NT2/D1 (cell line): ENCODE measurements around the gene DYNLT2B.
A peak's percentile ranks its signal among the peaks of the same experiment; 100 is the strongest.

Experiments used
- DNase-seq: peaks from one replicate; pipeline ENCODE4 v3.0.0-alpha.2; 2011; ENCODE audit warnings: low read depth, low spot score
- H3K27me3 ChIP-seq: 2 replicates; pipeline ENCODE4 v1.6.0; 2011; ENCODE audit warnings: mild to moderate bottlenecking; ENCODE audit not compliant: insufficient read length, insufficient read depth
- H3K36me3 ChIP-seq: 2 replicates; pipeline ENCODE4 v1.6.1; 2011; ENCODE audit warnings: mild to moderate bottlenecking, low read length, mixed read lengths; ENCODE audit not compliant: insufficient read depth, insufficient read length
- H3K4me1 ChIP-seq: 2 replicates; pipeline ENCODE4 v1.5.1; 2011; ENCODE audit not compliant: insufficient read depth, insufficient read length
- H3K4me3 ChIP-seq: 2 replicates; pipeline ENCODE4 v1.5.1; 2011; ENCODE audit warnings: low read depth; ENCODE audit not compliant: insufficient read length
- H3K9ac ChIP-seq: 2 replicates; pipeline ENCODE4 v1.6.0; 2011; ENCODE audit warnings: low read depth; ENCODE audit not compliant: insufficient read length
- H3K9me3 ChIP-seq: 2 replicates; pipeline ENCODE4 v1.5.1; 2011; ENCODE audit warnings: mild to moderate bottlenecking, low read length; ENCODE audit not compliant: insufficient read depth
- SUZ12 ChIP-seq: IDR thresholded peaks from 2 replicates; pipeline ENCODE4 v1.6.1; 2011; ENCODE audit not compliant: insufficient read length, insufficient read depth; ENCODE audit errors: extremely low read depth
- YY1 ChIP-seq: IDR thresholded peaks from 2 replicates; pipeline ENCODE4 v1.6.1; 2011; ENCODE audit not compliant: insufficient read length, insufficient read depth
- ZNF274 ChIP-seq: IDR thresholded peaks from 2 replicates; pipeline ENCODE4 v1.6.1; 2011; ENCODE audit warnings: mild to moderate bottlenecking, low read depth, low read length

The DYNLT2B gene

GRCh38 chr3:196287090-196287439 lies 31.0 kb downstream of the DYNLT2B start:
- no peak for DNase-seq
- H3K27me3 ChIP-seq: no peaks in the 10 kb centered on the region

DNA sequence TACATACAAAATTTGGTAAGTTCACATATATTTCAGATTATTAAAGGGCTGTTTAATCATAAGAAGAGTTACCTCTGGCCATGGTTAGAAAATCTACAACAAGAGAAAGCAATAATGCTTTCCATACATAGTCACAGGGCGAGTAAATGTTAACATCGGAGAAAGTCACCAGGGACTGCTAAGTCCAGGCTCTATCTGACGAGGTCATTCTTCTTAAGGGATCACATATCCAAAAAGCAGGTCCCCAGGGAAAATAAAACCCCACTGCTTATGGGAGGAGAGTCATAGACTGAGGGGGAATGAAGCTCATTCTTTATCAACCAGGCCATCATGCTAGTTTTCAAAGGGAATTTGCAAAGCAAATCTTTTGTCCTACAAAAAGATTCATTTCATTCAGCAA lies 33.6 kb downstream of the DYNLT2B start:
- H3K36me3 ChIP-seq: no peaks in the 10 kb centered on the region
- no peak overlapping the region for H3K9ac ChIP-seq
- H3K9me3 ChIP-seq: no peaks in the 10 kb centered on the region
- H3K27me3 ChIP-seq: no peaks in the 10 kb centered on the region
- no peak overlapping the region for H3K4me3 ChIP-seq
- H3K4me1 ChIP-seq: peaks cover 3% of the 10 kb centered on the region
- TF ChIP-seq YY1: no peak
- TF ChIP-seq SUZ12: no peak
- TF ChIP-seq ZNF274: no peak
- no peak for DNase-seq

More at GRCh38 chr3:196287090-196287439, 31.0 kb downstream of the DYNLT2B start:
- Histone ChIP-seq H3K4me3 (peak overlapping the region; percentile 94), H3K9ac (peak overlapping the region; percentile 93), H3K4me1 (peaks cover 3% of the 10 kb centered on the region), H3K36me3 (no peaks in the 10 kb centered on the region), H3K9me3 (no peaks in the 10 kb centered on the region)
- TF ChIP-seq YY1 (no peak), ZNF274 (no peak), SUZ12 (no peak)

- peaks cover 3% of the 10 kb centered on the region for H3K4me1 ChIP-seq
- DNase-seq: no peak
- TF ChIP-seq YY1 (no peak), ZNF274 (no peak), SUZ12 (no peak)
- H3K27me3 ChIP-seq: no peaks in the 10 kb centered on the region
- H3K9me3 ChIP-seq: no peaks in the 10 kb centered on the region
- no peak overlapping the region for H3K4me3 ChIP-seq
- peaks cover 3% of the 10 kb centered on the region for H3K36me3 ChIP-seq
- no peak overlapping the region for H3K9ac ChIP-seq
Observed at GRCh38 chr3:196281962-196282361, 36.1 kb downstream of the DYNLT2B start.

GRCh38 chr3:196280689-196281440 lies 37.2 kb downstream of the DYNLT2B start:
- no peak for TF ChIP-seq ZNF274
- no peak for TF ChIP-seq YY1
- TF ChIP-seq SUZ12: no peak
- Histone ChIP-seq H3K4me1 (peaks cover 3% of the 10 kb centered on the region), H3K27me3 (no peaks in the 10 kb centered on the region), H3K9me3 (no peaks in the 10 kb centered on the region), H3K9ac (no peak overlapping the region), H3K4me3 (no peak overlapping the region), H3K36me3 (peaks cover 3% of the 10 kb centered on the region)
- no peak for DNase-seq

GRCh38 chr3:196275126-196275525 lies 42.9 kb downstream of the DYNLT2B start:
- Histone ChIP-seq H3K36me3 (peaks cover 34% of the 10 kb centered on the region), H3K4me3 (no peak overlapping the region), H3K4me1 (peaks cover 6% of the 10 kb centered on the region), H3K9ac (no peak overlapping the region), H3K9me3 (peaks cover 16% of the 10 kb centered on the region; the same call in 1 of the 2 replicates), H3K27me3 (no peaks in the 10 kb centered on the region)
- TF ChIP-seq ZNF274 (no peak), YY1 (no peak), SUZ12 (no peak)
- DNase-seq: no peak

DNA sequence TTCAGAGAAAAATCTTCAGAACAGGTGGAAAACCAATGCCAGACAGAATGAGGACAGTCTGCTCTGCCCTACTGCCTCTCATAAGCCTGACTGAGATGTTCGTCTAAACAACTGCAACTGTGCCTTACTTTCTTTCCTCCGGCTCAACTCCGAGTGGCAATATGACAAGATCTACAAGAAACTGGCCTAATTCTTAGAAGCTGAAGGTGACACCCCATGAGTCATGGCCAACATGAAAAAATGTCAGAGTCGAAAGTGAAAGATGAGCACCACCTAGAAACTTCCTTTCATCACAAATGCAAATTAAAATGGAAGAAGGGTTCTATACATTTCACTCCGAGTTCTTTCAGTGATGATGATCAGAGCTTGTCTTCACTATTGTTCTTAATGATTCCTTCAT lies 43.5 kb downstream of the DYNLT2B start:
- Histone ChIP-seq H3K4me3 (no peak overlapping the region), H3K4me1 (peaks cover 6% of the 10 kb centered on the region), H3K9ac (no peak overlapping the region), H3K9me3 (peaks cover 16% of the 10 kb centered on the region; the same call in 1 of the 2 replicates), H3K27me3 (no peaks in the 10 kb centered on the region), H3K36me3 (peaks cover 38% of the 10 kb centered on the region)
- TF ChIP-seq ZNF274 (no peak), YY1 (no peak), SUZ12 (no peak)
- DNase-seq: no peak

- H3K9ac ChIP-seq: no peak overlapping the region
- H3K36me3 ChIP-seq: peaks cover 47% of the 10 kb centered on the region
Observed at GRCh38 chr3:196273655-196274054, 44.4 kb downstream of the DYNLT2B start.

More at GRCh38 chr3:196273655-196274054, 44.4 kb downstream of the DYNLT2B start:
- peaks cover 16% of the 10 kb centered on the region; the same call in 1 of the 2 replicates for H3K9me3 ChIP-seq
- no peak overlapping the region for H3K4me3 ChIP-seq
- peaks cover 6% of the 10 kb centered on the region for H3K4me1 ChIP-seq
- no peaks in the 10 kb centered on the region for H3K27me3 ChIP-seq
- TF ChIP-seq YY1 (no peak), ZNF274 (no peak), SUZ12 (no peak)
- DNase-seq: no peak
